Right lung (tissue), 5 donors: ENCODE results near the gene INPP5A. TPM values are rescaled to one million over a fixed set of nuclear protein-coding genes. Genes with fewer than 3 reads are reported as not detected.
"Not testable (repeated sequence)": the region's sequence is repeated elsewhere in the genome, so short reads cannot be mapped to it uniquely, and the experiment has no call there.

ENCODE experiments used
- DNase-seq, 2 donors: peaks; one replicate each; pipeline ENCODE4 v3.0.0-alpha.2; 2013
- polyA plus RNA-seq, 5 donors: library from polyadenylated mRNA; unstranded; fragments of 120-200 nt; gene quantifications; one replicate each; pipeline versions ENCODE4 v1.2.1 to v1.2.3, GENCODE V29; 2013; ENCODE audit warnings: inconsistent platforms in 1 of 5, low replicate concordance in 1 of 5; ENCODE audit not compliant: insufficient read length in 5 of 5, insufficient read depth in 1 of 5

Gene INPP5A
- polyA plus RNA-seq, 5 donors: 27.7 to 41.7 (median 35.5) TPM

GRCh38 chr10:132546567-132547420 lies 9.2 kb downstream of the INPP5A start:
- no peak for DNase-seq

- DNase-seq: no peak
Measured at GRCh38 chr10:132547421-132547861, 9.9 kb downstream of the INPP5A start.

GRCh38 chr10:132548106-132548823 lies 10.7 kb downstream of the INPP5A start:
- no peak for DNase-seq

- DNase-seq: no peak
Measured at GRCh38 chr10:132548869-132549268, 11.3 kb downstream of the INPP5A start.

- no peak for DNase-seq
Measured at GRCh38 chr10:132549371-132549770, 11.8 kb downstream of the INPP5A start.

GRCh38 chr10:132550366-132551092 lies 12.9 kb downstream of the INPP5A start:
- DNase-seq: no peak

- no peak for DNase-seq
Measured at GRCh38 chr10:132551093-132551807, 13.7 kb downstream of the INPP5A start.

GRCh38 chr10:132551808-132552130 lies 14.2 kb downstream of the INPP5A start:
- no peak for DNase-seq

GRCh38 chr10:132552635-132553034 lies 15.0 kb downstream of the INPP5A start:
- DNase-seq: not testable (repeated sequence)

GRCh38 chr10:132553568-132553967 lies 16.0 kb downstream of the INPP5A start:
- DNase-seq: not testable (repeated sequence)

GRCh38 chr10:132554053-132554990 lies 16.7 kb downstream of the INPP5A start:
- DNase-seq: no peak

- DNase-seq: no peak
Measured at GRCh38 chr10:132554991-132555647, 17.5 kb downstream of the INPP5A start.

- DNase-seq: no peak
Measured at GRCh38 chr10:132555648-132556575, 18.3 kb downstream of the INPP5A start.

- no peak for DNase-seq
Measured at GRCh38 chr10:132556994-132557441, 19.4 kb downstream of the INPP5A start.

- no peak for DNase-seq
Measured at GRCh38 chr10:132557696-132558515, 20.3 kb downstream of the INPP5A start.

GRCh38 chr10:132558516-132559413 lies 21.2 kb downstream of the INPP5A start:
- DNase-seq: no peak

- no peak for DNase-seq
Measured at GRCh38 chr10:132559538-132559937, 22.0 kb downstream of the INPP5A start.
